Right lobe of liver (tissue), 6 donors: Measurements from ENCODE around the gene MAGEA9B. TPM values are rescaled to one million over a fixed set of nuclear protein-coding genes. Genes with fewer than 3 reads are reported as not detected.
"Not testable (repeated sequence)": the region's sequence is repeated elsewhere in the genome, so short reads cannot be mapped to it uniquely, and the experiment has no call there.

ENCODE experiments used
- ATAC-seq, 4 donors: fragments of 200-7000 bp; cut with Tn5 transposase; one replicate each; pipeline ENCODE4 v1.9.1; 2020; ENCODE audit warnings: mild to moderate bottlenecking in 4 of 4, moderate library complexity in 4 of 4
- DNase-seq, 3 donors: peaks; one replicate each; pipeline ENCODE4 v3.0.0-alpha.2; 2020
- H3K27ac ChIP-seq, 3 donors: fragments of 200-600 bp; one replicate each; pipeline ENCODE4 v1.8.0; 2022
- H3K27me3 ChIP-seq, 2 donors: fragments of 200-600 bp; one replicate each; pipeline ENCODE4 v1.8.0; 2022
- H3K36me3 ChIP-seq, 4 donors: fragments of 200-600 bp; sonication (generic) in 1 of 4; one replicate each; pipeline versions ENCODE4 v1.5.1 to v1.8.0; 2017 to 2022; ENCODE audit warnings: control low read depth in 1 of 4
- H3K4me1 ChIP-seq, 4 donors: fragments of 200-600 bp; sonication (generic) in 1 of 4; one replicate each; pipeline versions ENCODE4 v1.5.1 to v1.8.0; 2017 to 2022; ENCODE audit warnings: control low read depth in 1 of 4
- H3K4me3 ChIP-seq, 3 donors: fragments of 200-600 bp; one replicate each; pipeline ENCODE4 v1.8.0; 2022
- H3K9me3 ChIP-seq, 4 donors: fragments of 200-600 bp; sonication (generic) in 1 of 4; one replicate each; pipeline versions ENCODE4 v1.5.1 to v1.8.0; 2017 to 2022; ENCODE audit warnings: control low read depth in 1 of 4
- POLR2A ChIP-seq: fragments of 450-650 bp; IDR thresholded peaks from one replicate; pipeline ENCODE4 v1.6.1; 2017; ENCODE audit warnings: antibody characterized with exemption, mild to moderate bottlenecking
- WGBS: methylation state at CpG from one replicate; pipeline ENCODE4 v1.1.6; 2018; ENCODE audit warnings: low coverage, low lambda C conversion rate; ENCODE audit not compliant: insufficient coverage; ENCODE audit errors: missing lambda C conversion rate; 5-methylcytosine and 5-hydroxymethylcytosine counted together
- intact Hi-C, 2 donors: fragments of 100-400 bp; cut with DNase I; formaldehyde crosslinking; loops; one replicate each; pipeline versions ENCODE4 v1.11.2 to v1.14.1; 2022
- total RNA-seq, 6 experiments: library from RNA; depleted of rRNA in 2 of 6; stranded (reverse); fragments of >200 nt in 2 of 6; fragmentation: NEBNext Ultra II Directional in 3 of 6; extraction: Animal tissue kit (Norgen Biotek cat#: 25700) in 3 of 6; gene quantifications; one replicate each; pipeline versions ENCODE4 v1.1.0 to v1.2.4, GENCODE V29; 2016 to 2023
- TF ChIP-seq, protein P1 (sequence below), 4 donors: fragments of 200-600 bp in 3 of 4; fragments of 450-650 bp in 1 of 4; IDR thresholded peaks; one replicate each; pipeline versions ENCODE4 v1.5.1 to v1.8.0; 2016 to 2022; ENCODE audit warnings: antibody characterized with exemption in 4 of 4, mild to moderate bottlenecking in 2 of 4
- donor health status: DM: no; HTN: yes; CAD: no.
- donor health status: DM: no; HTN: no; CAD: no.
- donor health status: DM: no; HTN: no; CAD: no.
- donor health status: DM: no; HTN: yes; CAD: no.
- donor health status: DM: no; HTN: yes; CAD: no.

The MAGEA9B gene
- total RNA-seq, 6 experiments from 2014 or later = not detected

DNA sequence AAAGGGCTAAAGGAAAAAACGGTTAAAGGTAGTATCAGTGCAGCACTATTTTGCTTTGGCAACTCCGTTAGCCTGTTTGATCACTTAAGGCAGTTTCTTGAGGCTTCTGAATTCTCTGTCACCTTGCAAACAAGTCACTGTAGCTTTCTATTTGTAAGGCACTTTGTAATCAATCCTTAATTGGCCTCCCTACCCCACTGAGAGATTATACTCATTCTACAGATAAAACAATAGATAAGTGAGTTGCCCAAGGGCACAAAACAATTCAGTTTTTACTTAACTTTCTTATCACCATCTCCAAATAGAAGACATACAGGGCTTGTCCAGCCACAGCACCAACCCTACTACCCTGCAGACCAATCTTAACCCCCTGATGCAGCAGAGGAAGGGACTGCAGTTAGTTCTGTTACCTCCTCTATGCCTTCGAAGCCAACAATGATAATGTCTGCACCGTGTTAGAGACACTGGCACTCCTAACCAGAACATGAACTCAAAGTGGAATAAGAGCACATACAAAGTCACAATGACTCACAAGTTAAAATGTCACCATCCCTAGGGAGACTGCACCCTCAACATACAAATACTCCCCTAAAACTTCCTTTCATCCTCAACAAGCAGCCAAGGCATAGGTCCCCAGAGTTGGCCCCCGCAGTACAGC is 42.6 kb upstream of the MAGEA9B start:
- DNase-seq (no peak), ATAC-seq (peak in 1 of 4 donors; percentile 12)
- Histone ChIP-seq H3K27ac (no peak overlapping the region), H3K4me3 (peak overlapping the region in 1 of 3 donors; percentile 62), H3K27me3 (no peaks in the 10 kb centered on the region), H3K36me3 (no peaks in the 10 kb centered on the region), H3K9me3 (no peaks in the 10 kb centered on the region), H3K4me1 (no peaks in the 10 kb centered on the region)
- 64% methylated on average over 5 of the region's 5 CpGs for WGBS
- intact Hi-C loops = no loop called here
- TF ChIP-seq, protein P1, sequence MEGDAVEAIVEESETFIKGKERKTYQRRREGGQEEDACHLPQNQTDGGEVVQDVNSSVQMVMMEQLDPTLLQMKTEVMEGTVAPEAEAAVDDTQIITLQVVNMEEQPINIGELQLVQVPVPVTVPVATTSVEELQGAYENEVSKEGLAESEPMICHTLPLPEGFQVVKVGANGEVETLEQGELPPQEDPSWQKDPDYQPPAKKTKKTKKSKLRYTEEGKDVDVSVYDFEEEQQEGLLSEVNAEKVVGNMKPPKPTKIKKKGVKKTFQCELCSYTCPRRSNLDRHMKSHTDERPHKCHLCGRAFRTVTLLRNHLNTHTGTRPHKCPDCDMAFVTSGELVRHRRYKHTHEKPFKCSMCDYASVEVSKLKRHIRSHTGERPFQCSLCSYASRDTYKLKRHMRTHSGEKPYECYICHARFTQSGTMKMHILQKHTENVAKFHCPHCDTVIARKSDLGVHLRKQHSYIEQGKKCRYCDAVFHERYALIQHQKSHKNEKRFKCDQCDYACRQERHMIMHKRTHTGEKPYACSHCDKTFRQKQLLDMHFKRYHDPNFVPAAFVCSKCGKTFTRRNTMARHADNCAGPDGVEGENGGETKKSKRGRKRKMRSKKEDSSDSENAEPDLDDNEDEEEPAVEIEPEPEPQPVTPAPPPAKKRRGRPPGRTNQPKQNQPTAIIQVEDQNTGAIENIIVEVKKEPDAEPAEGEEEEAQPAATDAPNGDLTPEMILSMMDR (IDR thresholded peaks at IDR 0.05) = no peak

GRCh38 chrX:149628768-149629167 is 41.5 kb upstream of the MAGEA9B start:
- H3K4me3 ChIP-seq = no peak overlapping the region
- ATAC-seq = peak in 2 of 4 donors; percentile 30 to 47
- no peaks in the 10 kb centered on the region for H3K36me3 ChIP-seq
- H3K27me3 ChIP-seq = no peaks in the 10 kb centered on the region
- no peak for DNase-seq
- WGBS = 60% methylated on average over 1 of the region's 2 CpGs
- H3K9me3 ChIP-seq = no peaks in the 10 kb centered on the region
- TF ChIP-seq POLR2A = no peak
- TF ChIP-seq, protein P1 (IDR thresholded peaks at IDR 0.05) = no peak
- no peak overlapping the region for H3K27ac ChIP-seq
- H3K4me1 ChIP-seq = peaks cover 0 to 3% (median 0%) of the 10 kb centered on the region in 4 donors
- intact Hi-C loops = no loop called here

DNA sequence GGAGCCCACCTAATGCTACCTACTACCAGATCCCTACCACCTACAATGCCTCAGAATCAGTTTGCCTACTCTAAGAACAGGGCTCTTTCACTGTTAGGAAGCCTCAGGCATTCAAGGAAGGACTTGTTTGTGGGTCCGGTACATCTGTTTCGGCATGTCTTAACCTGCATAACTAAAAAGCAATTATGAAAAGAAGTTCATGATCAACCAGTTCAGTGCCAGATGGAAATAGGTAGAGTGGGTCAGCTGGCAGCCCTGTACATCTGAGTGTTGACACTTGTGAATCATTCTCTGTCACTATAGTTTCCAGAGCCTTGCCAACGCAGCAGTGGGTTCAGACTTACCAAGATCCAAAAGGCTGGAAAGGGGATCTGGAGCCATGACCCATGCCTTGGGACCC is 41.0 kb upstream of the MAGEA9B start:
- no peak overlapping the region for H3K27ac ChIP-seq
- no peak overlapping the region for H3K4me3 ChIP-seq
- intact Hi-C loops = no loop called here
- 93% methylated on average over 2 of the region's 3 CpGs for WGBS
- H3K27me3 ChIP-seq = no peaks in the 10 kb centered on the region
- ATAC-seq (peak in 1 of 4 donors; percentile 36), DNase-seq (no peak)
- peaks cover 0 to 3% (median 0%) of the 10 kb centered on the region in 4 donors for H3K4me1 ChIP-seq
- no peaks in the 10 kb centered on the region for H3K9me3 ChIP-seq
- H3K36me3 ChIP-seq = no peaks in the 10 kb centered on the region
- no peak for TF ChIP-seq POLR2A
- TF ChIP-seq, protein P1 (IDR thresholded peaks at IDR 0.05) = no peak

DNA sequence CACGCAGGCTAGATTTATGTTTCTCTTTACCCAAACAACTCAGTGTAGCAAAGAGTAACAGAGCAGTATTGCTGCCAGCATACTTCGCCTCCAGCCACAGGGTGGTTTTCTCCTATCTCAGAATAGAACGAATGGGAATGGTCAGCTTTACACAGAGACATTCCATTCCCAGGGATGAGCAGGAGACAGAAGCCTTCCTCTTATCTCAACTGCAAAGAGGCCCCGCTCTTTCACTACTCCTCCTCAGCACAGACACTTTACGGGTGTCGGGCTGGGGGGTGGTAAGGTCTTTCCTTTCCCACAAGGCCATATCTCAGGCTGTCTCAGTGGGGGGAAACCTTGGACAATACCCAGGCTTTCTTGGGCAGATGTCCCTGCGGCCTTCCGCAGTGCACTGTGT is 39.6 kb upstream of the MAGEA9B start:
- intact Hi-C loops = not testable (repeated sequence)
- WGBS = 63% methylated on average over 5 of the region's 8 CpGs

GRCh38 chrX:149619662-149620061 is 32.4 kb upstream of the MAGEA9B start:
- 40% methylated on average over 1 of the region's 1 CpG for WGBS
- H3K9me3 ChIP-seq, H3K4me1 ChIP-seq, H3K27ac ChIP-seq, H3K4me3 ChIP-seq, DNase-seq, H3K36me3 ChIP-seq, ATAC-seq, H3K27me3 ChIP-seq, intact Hi-C loops: not testable (repeated sequence)

More for the DNA sequence above, 39.6 kb upstream of the MAGEA9B start:
- not testable (repeated sequence) for H3K4me1 ChIP-seq, H3K27ac ChIP-seq, H3K27me3 ChIP-seq, H3K9me3 ChIP-seq, H3K4me3 ChIP-seq, H3K36me3 ChIP-seq, DNase-seq, ATAC-seq
